ENCODE results near the gene GP1BB.

GRCh38 chr22:19743651-19744050 is 20.3 kb downstream of the GP1BB start:
- TF ChIP-seq CTCF (IDR thresholded peaks at IDR 0.05) (no peak), POLR2AphosphoS5 (IDR thresholded peaks at IDR 0.05; ENCODE audit: low read depth, low read length) (no peak), REST (IDR thresholded peaks at IDR 0.05; ENCODE audit: insufficient read depth in 1 of 2, low read depth in 2 of 2, low read length in 1 of 2) (no peak), SIN3A (IDR thresholded peaks at IDR 0.05; ENCODE audit: borderline replicate concordance, insufficient read depth, low read depth, low read length) (no peak), TCF7L2 (IDR thresholded peaks at IDR 0.05; ENCODE audit: low read depth, low read length) (no peak)
